ENCODE measurements around the gene EXT2.

Gene EXT2

DNA sequence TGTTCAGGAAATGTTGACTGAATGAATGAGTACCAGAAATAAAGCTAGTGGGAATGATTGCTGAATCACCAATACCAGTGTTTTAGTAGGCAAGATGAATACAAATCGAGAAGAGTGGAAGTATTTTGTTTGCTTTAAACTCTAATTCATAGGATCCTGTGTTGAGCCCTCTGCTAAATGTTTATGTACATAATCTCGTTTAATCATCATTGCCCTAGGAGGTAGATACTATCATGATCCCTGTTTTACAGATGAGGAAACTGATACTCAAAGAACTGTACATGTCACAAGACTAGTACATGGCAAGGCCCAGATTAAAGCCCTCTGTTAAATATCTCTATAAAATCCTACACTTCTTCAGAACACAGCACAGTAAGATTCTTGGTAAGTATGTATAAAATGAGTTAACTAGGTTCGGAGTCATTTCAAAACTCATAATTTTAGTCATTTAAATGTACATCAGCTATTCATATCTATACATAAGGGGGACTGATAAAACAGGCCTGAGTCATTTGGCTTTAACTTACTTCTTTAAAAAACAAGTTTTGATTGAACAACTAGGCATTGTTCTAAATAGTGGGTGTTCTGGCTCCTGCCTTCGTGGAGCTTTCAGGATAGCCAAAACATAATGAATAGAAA is 97.1 kb downstream of the EXT2 start:
- Histone ChIP-seq H3K27ac (replicated peaks) (no peak overlapping the region), H3K27me3 (ENCODE audit: insufficient read depth, poor library complexity, severe bottlenecking) (no peaks in the 10 kb centered on the region), H3K4me3 (replicated peaks; ENCODE audit: insufficient read depth, low read length) (no peak overlapping the region)
- TF ChIP-seq, protein P1, sequence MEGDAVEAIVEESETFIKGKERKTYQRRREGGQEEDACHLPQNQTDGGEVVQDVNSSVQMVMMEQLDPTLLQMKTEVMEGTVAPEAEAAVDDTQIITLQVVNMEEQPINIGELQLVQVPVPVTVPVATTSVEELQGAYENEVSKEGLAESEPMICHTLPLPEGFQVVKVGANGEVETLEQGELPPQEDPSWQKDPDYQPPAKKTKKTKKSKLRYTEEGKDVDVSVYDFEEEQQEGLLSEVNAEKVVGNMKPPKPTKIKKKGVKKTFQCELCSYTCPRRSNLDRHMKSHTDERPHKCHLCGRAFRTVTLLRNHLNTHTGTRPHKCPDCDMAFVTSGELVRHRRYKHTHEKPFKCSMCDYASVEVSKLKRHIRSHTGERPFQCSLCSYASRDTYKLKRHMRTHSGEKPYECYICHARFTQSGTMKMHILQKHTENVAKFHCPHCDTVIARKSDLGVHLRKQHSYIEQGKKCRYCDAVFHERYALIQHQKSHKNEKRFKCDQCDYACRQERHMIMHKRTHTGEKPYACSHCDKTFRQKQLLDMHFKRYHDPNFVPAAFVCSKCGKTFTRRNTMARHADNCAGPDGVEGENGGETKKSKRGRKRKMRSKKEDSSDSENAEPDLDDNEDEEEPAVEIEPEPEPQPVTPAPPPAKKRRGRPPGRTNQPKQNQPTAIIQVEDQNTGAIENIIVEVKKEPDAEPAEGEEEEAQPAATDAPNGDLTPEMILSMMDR (IDR thresholded peaks at IDR 0.05; ENCODE audit: insufficient read depth, low read length) = no peak
- TF ChIP-seq SPI1 (IDR thresholded peaks at IDR 0.05; ENCODE audit: borderline replicate concordance, low read depth) = no peak
- no peak for TF ChIP-seq POLR2AphosphoS5 (IDR thresholded peaks at IDR 0.05; ENCODE audit: low read depth)
- no peak for TF ChIP-seq GABPA (IDR thresholded peaks at IDR 0.05; ENCODE audit: low read depth)
- TF ChIP-seq, protein P2, sequence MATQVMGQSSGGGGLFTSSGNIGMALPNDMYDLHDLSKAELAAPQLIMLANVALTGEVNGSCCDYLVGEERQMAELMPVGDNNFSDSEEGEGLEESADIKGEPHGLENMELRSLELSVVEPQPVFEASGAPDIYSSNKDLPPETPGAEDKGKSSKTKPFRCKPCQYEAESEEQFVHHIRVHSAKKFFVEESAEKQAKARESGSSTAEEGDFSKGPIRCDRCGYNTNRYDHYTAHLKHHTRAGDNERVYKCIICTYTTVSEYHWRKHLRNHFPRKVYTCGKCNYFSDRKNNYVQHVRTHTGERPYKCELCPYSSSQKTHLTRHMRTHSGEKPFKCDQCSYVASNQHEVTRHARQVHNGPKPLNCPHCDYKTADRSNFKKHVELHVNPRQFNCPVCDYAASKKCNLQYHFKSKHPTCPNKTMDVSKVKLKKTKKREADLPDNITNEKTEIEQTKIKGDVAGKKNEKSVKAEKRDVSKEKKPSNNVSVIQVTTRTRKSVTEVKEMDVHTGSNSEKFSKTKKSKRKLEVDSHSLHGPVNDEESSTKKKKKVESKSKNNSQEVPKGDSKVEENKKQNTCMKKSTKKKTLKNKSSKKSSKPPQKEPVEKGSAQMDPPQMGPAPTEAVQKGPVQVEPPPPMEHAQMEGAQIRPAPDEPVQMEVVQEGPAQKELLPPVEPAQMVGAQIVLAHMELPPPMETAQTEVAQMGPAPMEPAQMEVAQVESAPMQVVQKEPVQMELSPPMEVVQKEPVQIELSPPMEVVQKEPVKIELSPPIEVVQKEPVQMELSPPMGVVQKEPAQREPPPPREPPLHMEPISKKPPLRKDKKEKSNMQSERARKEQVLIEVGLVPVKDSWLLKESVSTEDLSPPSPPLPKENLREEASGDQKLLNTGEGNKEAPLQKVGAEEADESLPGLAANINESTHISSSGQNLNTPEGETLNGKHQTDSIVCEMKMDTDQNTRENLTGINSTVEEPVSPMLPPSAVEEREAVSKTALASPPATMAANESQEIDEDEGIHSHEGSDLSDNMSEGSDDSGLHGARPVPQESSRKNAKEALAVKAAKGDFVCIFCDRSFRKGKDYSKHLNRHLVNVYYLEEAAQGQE (IDR thresholded peaks at IDR 0.05; ENCODE audit: insufficient replicate concordance, low read depth) = no peak
- DNase-seq (ENCODE audit: low read depth in 1 of 2, low spot score in 1 of 2) = no peak

DNA sequence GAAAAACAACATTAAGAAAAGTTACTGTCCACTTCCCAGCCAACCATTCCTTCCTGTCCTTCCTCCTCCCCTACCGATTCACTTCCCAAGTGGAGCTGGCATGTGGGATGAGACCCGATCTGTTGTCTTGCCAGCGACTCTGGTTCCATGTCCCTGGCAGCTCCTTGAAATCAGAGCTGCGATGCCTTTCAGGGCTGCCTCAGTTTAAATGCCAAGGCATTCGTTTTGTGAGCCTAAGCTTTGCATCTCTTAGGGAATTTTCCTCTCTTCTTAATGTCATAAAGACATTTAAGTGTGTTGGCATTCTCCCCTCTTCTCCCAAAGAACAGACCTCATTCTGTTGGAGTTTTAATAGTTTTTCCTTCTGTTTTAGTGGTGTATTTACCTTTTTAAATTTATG is 98.4 kb downstream of the EXT2 start:
- no peak overlapping the region for H3K27ac ChIP-seq (replicated peaks)
- TF ChIP-seq, protein P2 (IDR thresholded peaks at IDR 0.05; ENCODE audit: insufficient replicate concordance, low read depth) = no peak
- TF ChIP-seq GABPA (IDR thresholded peaks at IDR 0.05; ENCODE audit: low read depth) (no peak), POLR2AphosphoS5 (IDR thresholded peaks at IDR 0.05; ENCODE audit: low read depth) (no peak), SPI1 (IDR thresholded peaks at IDR 0.05; ENCODE audit: borderline replicate concordance, low read depth) (no peak)
- TF ChIP-seq, protein P1 (IDR thresholded peaks at IDR 0.05; ENCODE audit: insufficient read depth, low read length) = no peak
- no peaks in the 10 kb centered on the region for H3K27me3 ChIP-seq (ENCODE audit: insufficient read depth, poor library complexity, severe bottlenecking)
- H3K4me3 ChIP-seq (replicated peaks; ENCODE audit: insufficient read depth, low read length) = no peak overlapping the region
- DNase-seq (ENCODE audit: low read depth in 1 of 2, low spot score in 1 of 2) = no peak

DNA sequence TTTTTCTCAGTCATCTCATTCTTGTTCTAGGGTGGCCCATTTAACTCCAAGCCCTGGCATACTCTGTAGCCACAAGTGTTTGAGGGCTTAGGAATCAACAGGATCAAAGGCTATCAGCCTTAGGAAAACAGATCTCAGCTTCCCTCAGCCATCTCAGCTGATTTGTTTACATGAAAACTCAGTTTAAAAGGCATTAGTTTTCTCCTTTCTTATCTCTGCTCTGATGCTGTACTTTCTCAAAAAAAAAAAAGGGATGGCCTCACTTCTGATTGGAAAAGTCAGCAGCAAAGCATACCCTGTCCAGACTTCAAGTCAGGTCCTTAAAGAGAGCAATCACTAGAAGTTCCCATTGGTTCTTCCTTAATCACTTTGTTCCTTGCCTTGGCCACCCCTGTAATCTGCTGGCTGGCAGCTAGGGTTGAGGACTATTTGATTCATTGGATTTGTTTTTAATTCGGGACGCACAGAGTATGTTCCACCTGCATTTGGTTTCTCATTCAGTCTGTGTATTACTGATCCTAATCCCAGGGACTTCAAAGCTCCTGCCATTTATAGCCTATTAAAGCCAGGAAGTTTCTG is 102.8 kb downstream of the EXT2 start:
- Histone ChIP-seq H3K4me3 (replicated peaks; ENCODE audit: insufficient read depth, low read length) (no peak overlapping the region), H3K27me3 (ENCODE audit: insufficient read depth, poor library complexity, severe bottlenecking) (no peaks in the 10 kb centered on the region), H3K27ac (replicated peaks) (no peak overlapping the region)
- no peak for DNase-seq (ENCODE audit: low read depth in 1 of 2, low spot score in 1 of 2)
- no peak for TF ChIP-seq SPI1 (IDR thresholded peaks at IDR 0.05; ENCODE audit: borderline replicate concordance, low read depth)
- no peak for TF ChIP-seq GABPA (IDR thresholded peaks at IDR 0.05; ENCODE audit: low read depth)
- TF ChIP-seq POLR2AphosphoS5 (IDR thresholded peaks at IDR 0.05; ENCODE audit: low read depth) = no peak
- TF ChIP-seq, protein P1 (IDR thresholded peaks at IDR 0.05; ENCODE audit: insufficient read depth, low read length) = no peak
- TF ChIP-seq, protein P2 (IDR thresholded peaks at IDR 0.05; ENCODE audit: insufficient replicate concordance, low read depth) = no peak

All from HL-60 (cell line).